ENCODE measurements around the gene DMWD. TPM values are rescaled to one million over a fixed set of nuclear protein-coding genes. Genes with fewer than 3 reads are reported as not detected.

The DMWD gene
- total RNA-seq, 2 experiments from 2014 or later = 43.2 to 44.0 TPM

- no peak for DNase-seq (ENCODE audit: low spot score)
- no peaks in the 10 kb centered on the region for H3K9me2 ChIP-seq (ENCODE audit: insufficient read depth, low read length)
- peaks cover 94% of the 10 kb centered on the region for H3K36me3 ChIP-seq (ENCODE audit: insufficient read depth, low read length)
- no peaks in the 10 kb centered on the region for H3K9me3 ChIP-seq (ENCODE audit: low read length)
- H3K27ac ChIP-seq (ENCODE audit: low read depth, low read length, poor library complexity, severe bottlenecking) = no peak overlapping the region
- H3K4me1 ChIP-seq (ENCODE audit: insufficient read depth, low read length, poor library complexity, severe bottlenecking) = no peaks in the 10 kb centered on the region
- TF ChIP-seq CTCF (conservative IDR thresholded peaks at IDR 0.05; ENCODE audit: low read length) = no peak
- no peak for TF ChIP-seq EZH2phosphoT487 (IDR thresholded peaks at IDR 0.05; ENCODE audit: borderline replicate concordance, low read depth, low read length)
- BruUV-seq (replicated peaks) = no TSS peak
- no peak overlapping the region for H3K4me2 ChIP-seq (ENCODE audit: low read length)
- POLR2A ChIA-PET = interaction anchor here (0.6 to 0.8 kb wide), 2 partner anchors 50 to 65 kb away, joined by 3 to 10 read pairs; no protein-coding TSS in a partner anchor
- no peak overlapping the region for H3K4me3 ChIP-seq (ENCODE audit: low read depth, low read length, poor library complexity, severe bottlenecking)
- CTCF ChIA-PET (ENCODE audit: unreplicated experiment) = no interaction called here
- no peak overlapping the region for H2AFZ ChIP-seq (ENCODE audit: low read length)
- H3K79me2 ChIP-seq (ENCODE audit: insufficient read depth, low read depth, low read length) = no peaks in the 10 kb centered on the region
- no peaks in the 10 kb centered on the region for H4K20me1 ChIP-seq (ENCODE audit: insufficient read depth, low read length)
- intact Hi-C loops (cut with micrococcal nuclease; ENCODE audit: unreplicated experiment) = no loop called here
Observed at GRCh38 chr19:45828523-45828922, 35.9 kb upstream of the DMWD start.

GRCh38 chr19:45827459-45828093 lies 34.9 kb upstream of the DMWD start:
- no TSS peak for BruUV-seq (replicated peaks)
- Histone ChIP-seq H3K4me1 (ENCODE audit: insufficient read depth, low read length, poor library complexity, severe bottlenecking) (no peaks in the 10 kb centered on the region), H4K20me1 (ENCODE audit: insufficient read depth, low read length) (no peaks in the 10 kb centered on the region), H3K4me3 (ENCODE audit: low read depth, low read length, poor library complexity, severe bottlenecking) (no peak overlapping the region), H3K27ac (ENCODE audit: low read depth, low read length, poor library complexity, severe bottlenecking) (no peak overlapping the region), H3K9me2 (ENCODE audit: insufficient read depth, low read length) (no peaks in the 10 kb centered on the region), H2AFZ (ENCODE audit: low read length) (no peak overlapping the region), H3K4me2 (ENCODE audit: low read length) (no peak overlapping the region), H3K79me2 (ENCODE audit: insufficient read depth, low read depth, low read length) (no peaks in the 10 kb centered on the region), H3K36me3 (ENCODE audit: insufficient read depth, low read length) (peaks cover 94% of the 10 kb centered on the region), H3K9me3 (ENCODE audit: low read length) (no peaks in the 10 kb centered on the region)
- DNase-seq (ENCODE audit: low spot score) = no peak
- intact Hi-C loops (cut with micrococcal nuclease; ENCODE audit: unreplicated experiment) = no loop called here
- ChIA-PET CTCF (ENCODE audit: unreplicated experiment) (no interaction called here), POLR2A (no interaction called here)
- no peak for TF ChIP-seq CTCF (conservative IDR thresholded peaks at IDR 0.05; ENCODE audit: low read length)
- no peak for TF ChIP-seq EZH2phosphoT487 (IDR thresholded peaks at IDR 0.05; ENCODE audit: borderline replicate concordance, low read depth, low read length)

- Histone ChIP-seq H3K4me2 (ENCODE audit: low read length) (no peak overlapping the region), H4K20me1 (ENCODE audit: insufficient read depth, low read length) (no peaks in the 10 kb centered on the region), H3K4me1 (ENCODE audit: insufficient read depth, low read length, poor library complexity, severe bottlenecking) (no peaks in the 10 kb centered on the region), H3K4me3 (ENCODE audit: low read depth, low read length, poor library complexity, severe bottlenecking) (no peak overlapping the region), H3K79me2 (ENCODE audit: insufficient read depth, low read depth, low read length) (no peaks in the 10 kb centered on the region), H3K27ac (ENCODE audit: low read depth, low read length, poor library complexity, severe bottlenecking) (no peak overlapping the region), H3K9me3 (ENCODE audit: low read length) (no peaks in the 10 kb centered on the region), H2AFZ (ENCODE audit: low read length) (no peak overlapping the region), H3K9me2 (ENCODE audit: insufficient read depth, low read length) (no peaks in the 10 kb centered on the region), H3K36me3 (ENCODE audit: insufficient read depth, low read length) (peaks cover 91% of the 10 kb centered on the region)
- ChIA-PET POLR2A (no interaction called here), CTCF (ENCODE audit: unreplicated experiment) (no interaction called here)
- BruUV-seq (replicated peaks) = no TSS peak
- TF ChIP-seq EZH2phosphoT487 (IDR thresholded peaks at IDR 0.05; ENCODE audit: borderline replicate concordance, low read depth, low read length) = no peak
- DNase-seq (ENCODE audit: low spot score) = no peak
- intact Hi-C loops (cut with micrococcal nuclease; ENCODE audit: unreplicated experiment) = no loop called here
Observed at GRCh38 chr19:45826934-45827333, 34.3 kb upstream of the DMWD start.

Data from OCI-LY7 (cell line).